RWPE2 (cell line): Measurements from ENCODE around the gene ARSG.
"Not testable (repeated sequence)": the region's sequence is repeated elsewhere in the genome, so short reads cannot be mapped to it uniquely, and the experiment has no call there.

Experiments
- ATAC-seq: fragments of 200-7000 bp; cut with Tn5 transposase; 3 replicates; pipeline ENCODE4 v1.9.1; 2021; ENCODE audit warnings: low read depth
- DNase-seq: peaks from one replicate; pipeline ENCODE4 v3.0.0-alpha.2; 2020; ENCODE audit warnings: low spot score
- H3K27ac ChIP-seq: fragments of 450-650 bp; 2 replicates; pipeline ENCODE4 v1.5.1; 2017; ENCODE audit warnings: mild to moderate bottlenecking; ENCODE audit not compliant: poor library complexity, severe bottlenecking
- H3K27me3 ChIP-seq: fragments of 250-450 bp; sonication (Bioruptor Pico); 2 replicates; pipeline ENCODE4 v1.5.1; 2021; ENCODE audit warnings: mild to moderate bottlenecking, moderate library complexity; ENCODE audit not compliant: insufficient read depth, poor library complexity, severe bottlenecking
- H3K36me3 ChIP-seq: fragments of 250-450 bp; sonication (Bioruptor Pico); 2 replicates; pipeline ENCODE4 v1.5.1; 2020; ENCODE audit warnings: low read depth, mild to moderate bottlenecking, moderate library complexity
- H3K4me1 ChIP-seq: fragments of 250-450 bp; sonication (Bioruptor Pico); 2 replicates; pipeline ENCODE4 v1.5.1; 2021; ENCODE audit warnings: mild to moderate bottlenecking, moderate library complexity; ENCODE audit not compliant: insufficient read depth, poor library complexity, severe bottlenecking
- H3K4me3 ChIP-seq: fragments of 250-450 bp; sonication (Bioruptor Pico); 2 replicates; pipeline ENCODE4 v1.5.1; 2021; ENCODE audit warnings: mild to moderate bottlenecking, moderate library complexity; ENCODE audit not compliant: severe bottlenecking
- H3K9me3 ChIP-seq: fragments of 250-450 bp; sonication (Bioruptor Pico); 2 replicates; pipeline ENCODE4 v1.5.1; 2021; ENCODE audit warnings: mild to moderate bottlenecking, moderate library complexity; ENCODE audit not compliant: severe bottlenecking
- CTCF ChIP-seq: fragments of 450-650 bp; IDR thresholded peaks from one replicate; pipeline ENCODE4 v1.5.1; 2017; ENCODE audit warnings: mild to moderate bottlenecking, moderate library complexity; ENCODE audit not compliant: poor library complexity, severe bottlenecking

The ARSG gene

GRCh38 chr17:68273722-68274121 is 17.6 kb upstream of the ARSG start:
- Histone ChIP-seq H3K27me3 (no peaks in the 10 kb centered on the region), H3K27ac (no peak overlapping the region), H3K4me1 (no peaks in the 10 kb centered on the region), H3K9me3 (no peaks in the 10 kb centered on the region), H3K4me3 (no peak overlapping the region), H3K36me3 (no peaks in the 10 kb centered on the region)
- DNase-seq (no peak), ATAC-seq (no peak)
- TF ChIP-seq CTCF = no peak

- H3K36me3 ChIP-seq = not testable (repeated sequence)
Observed at GRCh38 chr17:68276339-68276738, 15.0 kb upstream of the ARSG start.

GRCh38 chr17:68277807-68278206 is 13.5 kb upstream of the ARSG start:
- TF ChIP-seq CTCF = no peak
- Histone ChIP-seq H3K4me1 (no peaks in the 10 kb centered on the region), H3K27ac (no peak overlapping the region), H3K36me3 (no peaks in the 10 kb centered on the region), H3K27me3 (no peaks in the 10 kb centered on the region), H3K4me3 (no peak overlapping the region), H3K9me3 (no peaks in the 10 kb centered on the region)
- no peak for DNase-seq
- ATAC-seq = no peak

More at GRCh38 chr17:68276339-68276738, 15.0 kb upstream of the ARSG start:
- not testable (repeated sequence) for ATAC-seq, H3K4me1 ChIP-seq, DNase-seq, H3K27me3 ChIP-seq, H3K27ac ChIP-seq, H3K9me3 ChIP-seq, H3K4me3 ChIP-seq

- not testable (repeated sequence) for H3K9me3 ChIP-seq, H3K27me3 ChIP-seq, H3K36me3 ChIP-seq, H3K27ac ChIP-seq, H3K4me3 ChIP-seq, H3K4me1 ChIP-seq, DNase-seq, ATAC-seq
Observed at GRCh38 chr17:68281965-68282364, 9.3 kb upstream of the ARSG start.

GRCh38 chr17:68288375-68288774 is 2.9 kb upstream of the ARSG start:
- DNase-seq (no peak), ATAC-seq (no peak)
- peaks cover 31% of the 10 kb centered on the region for H3K27me3 ChIP-seq
- H3K36me3 ChIP-seq = no peaks in the 10 kb centered on the region
- H3K4me1 ChIP-seq = no peaks in the 10 kb centered on the region
- no peak overlapping the region for H3K27ac ChIP-seq
- no peak overlapping the region for H3K4me3 ChIP-seq
- no peaks in the 10 kb centered on the region for H3K9me3 ChIP-seq
- no peak for TF ChIP-seq CTCF

GRCh38 chr17:68288804-68289203 is 2.5 kb upstream of the ARSG start:
- no peak for DNase-seq
- no peak for ATAC-seq
- H3K36me3 ChIP-seq = no peaks in the 10 kb centered on the region
- H3K4me1 ChIP-seq = no peaks in the 10 kb centered on the region
- no peaks in the 10 kb centered on the region for H3K9me3 ChIP-seq
- no peak overlapping the region for H3K4me3 ChIP-seq
- H3K27me3 ChIP-seq = peaks cover 35% of the 10 kb centered on the region
- no peak for TF ChIP-seq CTCF
- no peak overlapping the region for H3K27ac ChIP-seq
